Subcutaneous adipose tissue (tissue), 4 donors: ENCODE results near the gene AK8. TPM values are rescaled to one million over a fixed set of nuclear protein-coding genes. Genes with fewer than 3 reads are reported as not detected.

ENCODE experiments used
- CTCF ChIP-seq: fragments of 450-650 bp; IDR thresholded peaks from one replicate; pipeline ENCODE4 v1.5.1; 2016; ENCODE audit warnings: low read depth, mild to moderate bottlenecking, control low read depth, antibody characterized with exemption, moderate library complexity
- total RNA-seq, 4 donors: library from RNA; depleted of rRNA; stranded (reverse); fragments of >200 nt; gene quantifications; one replicate each; pipeline ENCODE4 v1.1.0, GENCODE V29; 2016

AK8 gene
- total RNA-seq, 4 donors from 2014 or later, result 0.68 to 1.3 (median 1.1) TPM

DNA sequence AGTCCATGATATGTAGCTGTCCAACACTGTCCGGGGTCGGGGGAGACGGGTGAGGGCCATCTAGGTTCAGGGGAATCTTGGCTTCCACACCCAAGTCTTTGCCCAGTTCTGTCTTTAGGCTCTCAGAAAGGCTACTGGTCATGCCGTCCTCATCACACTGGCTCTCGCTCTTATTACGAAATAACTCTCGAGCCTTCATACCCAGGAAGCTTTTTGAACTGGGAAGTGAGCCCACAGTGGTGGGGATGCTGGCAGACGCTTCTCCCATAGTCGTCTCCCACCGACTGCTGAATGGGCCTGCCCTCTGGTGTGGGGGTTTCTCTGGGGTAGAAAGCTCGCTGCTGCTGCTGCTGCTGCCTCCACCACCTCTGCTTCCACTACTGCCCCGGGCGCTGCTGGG lies 18.2 kb upstream of the AK8 start:
- TF ChIP-seq CTCF, result no peak

DNA sequence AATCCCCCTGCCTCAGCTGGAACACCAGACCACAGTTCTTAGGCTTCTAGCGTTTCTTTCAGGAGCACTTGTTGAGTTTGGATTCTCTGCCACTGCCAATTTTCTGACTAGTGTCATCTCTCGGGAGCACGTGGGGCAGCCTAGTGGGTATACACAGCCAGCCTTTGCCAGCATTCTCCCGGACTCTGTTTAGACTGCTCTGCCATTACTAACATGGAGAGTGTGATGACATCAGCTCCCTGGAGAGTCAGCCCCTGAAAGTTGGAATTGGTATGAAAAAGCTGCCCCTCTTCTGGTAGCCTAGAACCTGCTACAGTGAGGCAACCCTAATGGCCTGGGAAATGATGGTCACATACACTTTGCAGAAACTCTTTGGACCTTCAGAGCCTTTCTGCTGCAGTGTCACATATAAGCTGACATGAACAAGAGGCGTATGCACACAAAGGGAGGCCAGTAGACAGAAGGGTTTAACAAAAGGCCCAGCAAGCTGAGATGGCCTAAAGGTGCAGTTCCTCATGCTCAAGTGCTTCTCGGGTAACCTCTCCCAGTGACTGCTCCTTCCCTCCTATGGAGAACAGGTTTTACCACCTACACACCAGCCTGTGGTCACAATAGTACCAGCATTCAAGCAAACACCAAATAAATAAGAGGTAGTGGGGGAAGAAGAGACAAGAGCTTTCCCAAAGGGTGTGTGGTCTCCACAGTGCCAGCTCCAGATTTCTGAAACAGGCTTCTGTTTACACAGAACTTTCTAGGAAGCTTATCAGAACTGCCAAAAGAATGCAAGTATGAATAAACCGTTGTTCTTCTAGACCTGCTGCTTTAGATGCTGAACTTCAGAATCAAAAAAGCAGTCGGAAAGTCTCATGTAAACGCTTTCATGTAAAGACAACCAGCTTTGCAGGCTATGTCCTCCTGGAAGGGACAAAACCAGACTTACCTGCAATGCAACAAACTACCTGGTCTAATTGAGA lies 17.1 kb upstream of the AK8 start:
- no peak for TF ChIP-seq CTCF

DNA sequence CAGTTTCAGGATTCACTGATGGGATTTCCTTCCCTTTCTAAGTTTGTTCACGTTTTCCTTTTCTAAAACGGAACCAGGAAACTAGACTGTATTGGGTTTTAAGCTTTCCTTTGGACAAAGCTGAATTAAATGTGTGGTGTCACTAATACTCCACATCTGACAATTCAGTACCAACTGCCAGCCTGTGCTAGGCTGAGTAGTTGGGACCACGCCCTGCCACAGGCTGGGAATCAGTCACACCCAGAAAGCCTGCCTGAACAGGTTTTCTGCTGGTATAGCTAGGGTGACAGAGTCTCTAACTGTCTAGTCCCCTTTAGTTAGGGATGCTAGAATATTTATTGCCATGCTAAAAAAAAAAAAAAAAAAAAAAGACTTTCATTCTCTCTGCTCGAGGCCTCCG lies 16.3 kb upstream of the AK8 start:
- TF ChIP-seq CTCF, result no peak

DNA sequence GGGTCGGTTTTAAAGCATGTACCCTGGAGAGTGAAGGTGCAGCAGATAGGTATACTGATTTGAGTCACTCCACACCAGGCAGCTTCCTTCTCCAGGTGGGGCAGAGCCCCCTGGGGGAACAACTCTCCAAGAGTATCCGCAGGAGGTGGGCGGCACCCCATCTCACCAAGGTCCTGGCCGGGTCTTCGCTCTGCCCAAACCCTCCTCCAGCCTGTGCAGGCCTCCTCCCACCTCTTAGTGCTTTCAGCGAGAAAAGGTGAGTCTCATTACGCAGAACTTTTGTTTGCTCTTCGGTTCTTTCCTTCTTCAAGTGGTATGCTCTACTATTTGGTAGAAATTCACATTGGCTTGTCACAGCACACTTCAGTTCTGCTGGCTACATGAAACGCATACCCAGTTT lies 14.3 kb upstream of the AK8 start:
- no peak for TF ChIP-seq CTCF

GRCh38 chr9:132888151-132888550 lies 10.1 kb upstream of the AK8 start:
- no peak for TF ChIP-seq CTCF

- no peak for TF ChIP-seq CTCF
Measured at GRCh38 chr9:132887181-132888120, 9.4 kb upstream of the AK8 start.

- TF ChIP-seq CTCF, result no peak
Measured at GRCh38 chr9:132886334-132886725, 8.2 kb upstream of the AK8 start.
